NCI-H1048 (cell line): Measurements from ENCODE around the gene TLE5.
"Not testable (repeated sequence)": the region's sequence is repeated elsewhere in the genome, so short reads cannot be mapped to it uniquely, and the experiment has no call there.

Experiments used
- DNase-seq: peaks from one replicate; lab custom pipeline; 2025; lab: John Stamatoyannopoulos, UW

The TLE5 gene

DNA sequence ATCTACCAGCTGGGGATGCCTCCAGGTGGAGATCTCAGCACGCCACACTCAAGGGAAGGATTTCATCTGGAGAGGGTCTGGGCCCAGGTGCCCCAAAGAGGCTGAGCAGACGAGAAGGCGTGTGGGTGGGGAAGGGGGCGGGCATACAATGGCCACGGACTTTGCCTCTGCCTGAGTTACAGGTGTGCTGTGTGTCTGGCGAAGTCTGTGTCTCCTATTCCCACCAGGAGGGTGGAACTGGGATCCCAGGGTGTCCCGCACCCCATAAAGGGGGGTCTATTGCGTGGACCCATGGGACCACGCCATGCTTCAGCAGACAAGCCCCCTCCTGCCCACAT, 36.8 kb downstream of the TLE5 start:
- no peak for DNase-seq

DNA sequence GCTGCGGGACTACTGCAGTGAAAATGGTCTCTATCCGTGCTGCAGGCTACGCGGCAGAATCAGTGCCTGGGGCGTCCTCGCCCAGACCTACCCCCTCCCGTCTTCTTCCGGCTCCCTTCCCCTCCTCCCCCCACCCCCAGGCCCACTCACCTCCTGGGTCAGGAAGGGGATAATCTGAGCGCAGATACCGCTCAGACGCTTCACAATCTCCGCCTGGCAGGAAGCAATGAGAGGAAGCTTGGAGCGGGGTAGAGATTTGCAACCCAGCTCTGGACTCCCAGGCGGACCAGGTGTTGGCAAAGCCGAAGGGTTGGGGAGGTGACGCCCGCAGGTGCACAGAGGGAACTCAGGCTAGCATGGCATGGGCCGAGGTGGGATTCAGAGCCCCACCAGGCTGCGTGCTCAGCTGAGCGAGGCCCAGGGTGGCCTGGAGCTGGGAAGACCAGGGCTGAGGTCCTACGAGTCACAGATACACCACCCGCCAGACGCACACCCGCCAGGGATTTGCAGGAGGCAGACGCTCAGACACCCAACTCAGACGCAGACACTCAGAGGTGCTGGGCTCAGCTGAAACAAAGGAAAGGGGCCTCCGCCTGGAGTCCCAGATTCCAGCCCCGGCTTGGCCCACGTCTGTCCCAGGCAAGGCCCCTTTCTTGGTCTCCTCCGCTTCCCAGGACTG, 37.3 kb downstream of the TLE5 start:
- DNase-seq, result no peak

DNA sequence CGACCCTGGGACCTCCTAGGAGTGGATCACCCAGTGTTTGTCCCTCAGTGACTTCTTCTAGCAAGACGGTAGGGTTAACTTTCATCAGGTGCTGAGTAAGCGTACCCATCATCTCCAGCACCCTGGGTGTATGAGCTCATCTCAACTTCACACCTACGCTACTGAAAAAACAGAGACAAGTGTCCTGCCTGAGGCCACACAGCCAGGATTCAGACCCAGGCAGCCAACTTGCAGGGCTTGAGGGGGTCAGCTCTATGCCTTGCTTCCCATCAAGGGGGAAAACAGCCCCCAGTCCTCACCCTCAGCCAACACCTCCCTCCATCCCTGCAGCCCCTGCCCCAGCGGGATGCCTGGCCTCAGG, 37.8 kb downstream of the TLE5 start:
- DNase-seq, result no peak

DNA sequence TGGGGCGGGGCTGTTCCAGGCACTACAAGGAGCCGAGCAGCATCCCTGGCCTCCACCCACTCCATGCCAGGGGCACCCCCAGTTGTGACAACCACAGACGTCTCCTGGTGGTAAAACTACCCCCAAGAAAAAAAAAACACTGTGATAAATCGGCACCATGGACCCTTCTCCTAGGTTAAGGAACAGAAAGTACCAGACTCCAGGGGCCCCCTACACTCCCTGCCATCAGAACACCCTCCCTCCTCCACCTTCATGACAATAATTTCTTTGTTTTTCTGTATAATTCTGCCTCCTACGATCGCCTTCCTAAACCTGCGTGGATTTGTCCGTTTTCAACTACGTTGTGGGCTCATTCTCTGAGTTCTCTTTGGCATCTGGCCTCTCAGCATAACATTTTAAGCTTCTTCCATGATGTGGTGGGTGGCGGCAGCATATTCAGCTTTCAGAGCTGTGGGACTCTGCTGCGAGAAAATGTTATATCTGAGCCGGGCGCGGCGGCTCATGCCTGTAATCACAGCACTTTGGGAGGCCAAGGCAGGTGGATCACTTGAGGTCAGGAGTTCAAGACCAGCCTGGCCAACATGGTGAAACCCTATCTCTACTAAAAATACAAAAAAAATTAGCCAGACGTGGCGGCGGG, 41.9 kb downstream of the TLE5 start:
- DNase-seq, result no peak

DNA sequence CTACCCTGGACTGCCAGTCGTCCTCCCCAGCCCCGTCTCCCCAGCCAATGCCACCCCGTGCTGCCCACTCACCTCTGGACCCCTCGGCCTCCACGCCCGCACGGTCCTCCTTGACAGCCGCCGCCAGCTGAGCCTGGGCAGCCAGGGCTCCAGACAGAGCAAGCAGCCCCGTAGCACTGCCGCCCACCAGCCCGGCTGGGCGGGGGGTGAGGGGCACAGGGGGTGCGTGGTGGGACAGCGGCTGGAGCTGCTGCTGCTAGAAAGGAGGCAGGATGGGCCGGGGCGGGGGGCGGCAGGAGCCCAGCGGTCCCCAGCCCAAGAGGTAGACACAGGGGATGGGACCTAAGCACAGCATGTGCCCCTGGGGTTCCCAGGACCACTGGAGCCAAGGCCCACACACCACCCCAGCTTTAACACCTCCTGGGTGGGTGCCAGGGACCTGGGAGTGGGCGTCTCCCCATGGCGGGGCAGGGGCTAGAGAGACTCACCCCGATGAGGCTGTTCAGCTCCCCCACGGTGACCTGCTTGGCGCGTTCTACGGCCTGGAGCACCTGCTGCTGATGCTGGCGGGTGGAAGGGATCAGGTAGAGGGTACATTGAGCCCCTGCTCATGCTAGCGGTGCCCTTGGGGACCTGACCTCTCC, 43.0 kb downstream of the TLE5 start:
- DNase-seq, result no peak

DNA sequence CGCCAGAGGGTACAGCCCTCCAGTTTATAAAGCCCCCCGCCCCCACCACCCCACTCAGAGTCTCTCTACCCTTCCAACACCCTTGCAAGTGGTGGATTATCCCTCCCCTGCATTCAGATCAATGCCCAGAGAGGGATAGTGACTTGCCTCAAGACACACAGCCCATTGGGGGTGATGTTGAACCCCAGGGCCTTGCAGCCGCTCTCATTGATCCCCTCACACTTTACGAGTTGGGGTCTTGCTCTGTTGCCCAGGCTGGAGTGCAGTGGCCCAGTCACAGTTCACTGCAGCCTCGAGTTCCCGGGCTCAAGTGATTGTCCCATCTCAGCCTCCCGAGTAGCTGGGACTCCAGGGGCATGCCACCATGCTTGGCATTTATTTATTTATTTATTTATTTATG, 44.4 kb downstream of the TLE5 start:
- DNase-seq, result no peak

DNA sequence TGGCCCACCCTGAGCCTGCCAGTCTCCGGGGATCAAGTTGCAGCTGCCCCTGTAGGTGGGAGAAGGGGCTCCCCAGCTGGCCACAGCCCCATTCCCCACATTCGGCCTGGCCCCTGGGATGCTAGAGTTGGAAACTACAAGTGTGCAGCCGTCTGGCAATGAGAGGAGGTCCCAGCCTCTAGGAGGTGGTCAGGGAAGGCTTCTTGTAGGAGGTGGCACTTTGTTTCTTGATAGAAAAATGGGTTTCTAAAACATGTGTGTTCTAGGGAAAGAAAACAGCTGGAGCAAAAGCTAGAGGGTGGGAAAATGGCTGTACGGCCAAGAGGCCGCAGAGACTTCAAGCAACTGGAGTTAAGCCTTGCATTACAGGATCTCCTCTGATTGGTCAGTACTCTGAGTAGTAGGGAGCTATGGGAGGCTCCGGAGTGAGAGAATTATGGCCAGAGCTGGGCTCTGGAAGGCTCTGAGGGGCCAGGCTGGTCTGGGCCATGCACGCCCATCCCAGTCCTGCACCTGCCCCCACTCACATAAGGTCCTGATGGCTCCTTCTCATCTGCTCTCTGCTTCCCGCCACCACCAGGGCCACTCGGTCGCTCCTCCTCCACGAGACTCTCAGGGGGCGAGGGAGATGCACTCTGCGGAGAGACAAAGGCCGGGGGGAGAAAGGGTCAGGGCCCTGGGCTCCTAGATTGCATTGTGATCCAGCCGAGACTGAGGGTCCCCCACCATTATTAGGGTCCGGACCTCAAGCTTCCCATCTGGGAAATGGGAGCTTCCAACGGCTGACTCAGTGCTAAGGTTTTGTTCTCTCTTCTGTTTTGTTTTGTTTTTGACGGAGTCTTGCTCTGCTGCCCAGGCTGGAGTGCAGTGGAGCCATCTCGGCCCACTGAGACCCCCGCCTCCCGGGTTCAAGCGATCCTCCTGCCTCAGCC, 46.9 kb downstream of the TLE5 start:
- no peak for DNase-seq

DNA sequence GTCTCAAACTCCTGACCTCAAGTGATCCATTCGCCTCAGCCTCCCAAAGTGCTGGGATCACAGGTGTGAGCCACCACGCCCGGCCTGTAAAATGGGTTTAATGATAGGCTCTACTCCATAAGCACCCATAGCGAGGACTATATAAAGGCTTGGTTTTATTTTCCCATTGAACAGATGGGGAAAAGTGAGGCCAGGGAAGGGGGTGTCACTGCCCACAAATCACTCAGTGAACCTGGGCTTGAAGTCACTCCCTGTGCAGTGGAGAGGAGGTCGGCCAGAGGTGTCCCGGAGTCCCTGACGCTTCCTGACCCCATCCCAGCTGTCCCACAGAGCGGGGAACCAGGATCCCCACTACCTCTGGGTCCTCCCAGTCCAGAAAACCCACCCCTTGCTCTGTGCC, 48.2 kb downstream of the TLE5 start:
- DNase-seq, result no peak

DNA sequence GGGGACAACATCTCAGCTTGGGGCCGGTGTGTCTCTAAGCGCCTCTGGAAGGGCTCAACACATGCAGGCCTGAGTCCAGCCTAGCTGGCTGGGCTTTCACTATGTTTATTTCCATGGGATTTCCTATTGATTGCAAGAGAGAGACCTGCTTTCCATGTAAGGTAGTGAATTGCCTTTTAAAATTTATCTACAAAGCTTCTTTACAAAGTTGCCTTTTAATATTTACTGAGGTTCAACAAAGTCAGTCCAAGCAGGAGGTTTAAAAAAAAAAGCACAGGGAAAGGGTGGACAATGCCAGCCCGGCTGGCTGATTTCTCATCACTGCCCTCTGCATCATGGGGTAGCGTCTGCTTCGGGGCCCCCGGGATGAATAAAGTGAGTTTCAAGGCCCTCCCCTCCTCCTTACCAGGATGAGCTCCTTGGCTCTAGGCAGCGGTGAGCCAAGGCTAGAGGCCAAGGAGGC, 49.0 kb downstream of the TLE5 start:
- no peak for DNase-seq

DNA sequence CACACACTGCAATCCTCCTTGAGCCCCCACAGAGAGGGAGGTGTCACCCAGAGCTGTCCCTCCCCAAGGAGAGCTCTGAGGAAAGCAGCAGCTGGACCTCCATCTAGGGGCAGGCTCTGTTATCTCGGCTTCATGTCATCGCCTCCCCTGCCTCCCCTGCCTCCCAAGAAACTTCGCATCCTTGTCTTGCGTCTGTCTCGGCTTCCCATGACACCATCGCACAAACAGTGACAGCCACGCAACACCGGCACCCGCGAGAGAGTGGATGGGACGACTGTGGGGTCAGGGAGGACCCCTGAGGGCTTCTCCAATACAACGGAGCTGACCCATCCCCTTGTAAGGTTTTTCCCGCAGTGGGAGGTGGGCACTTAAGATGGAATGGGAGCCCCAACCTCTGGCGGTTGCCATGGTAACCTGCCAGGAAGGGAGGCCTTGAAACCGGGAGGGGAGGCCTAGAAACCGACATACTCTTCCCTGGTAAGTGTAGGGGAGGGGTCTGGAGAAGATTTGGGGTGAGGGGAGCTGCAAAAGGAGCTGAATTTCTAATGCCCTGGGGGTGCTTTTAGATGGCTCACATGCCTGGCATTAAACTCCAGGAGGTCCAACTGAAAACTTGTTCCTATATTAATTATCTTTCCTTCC, 49.6 kb downstream of the TLE5 start:
- no peak for DNase-seq

DNA sequence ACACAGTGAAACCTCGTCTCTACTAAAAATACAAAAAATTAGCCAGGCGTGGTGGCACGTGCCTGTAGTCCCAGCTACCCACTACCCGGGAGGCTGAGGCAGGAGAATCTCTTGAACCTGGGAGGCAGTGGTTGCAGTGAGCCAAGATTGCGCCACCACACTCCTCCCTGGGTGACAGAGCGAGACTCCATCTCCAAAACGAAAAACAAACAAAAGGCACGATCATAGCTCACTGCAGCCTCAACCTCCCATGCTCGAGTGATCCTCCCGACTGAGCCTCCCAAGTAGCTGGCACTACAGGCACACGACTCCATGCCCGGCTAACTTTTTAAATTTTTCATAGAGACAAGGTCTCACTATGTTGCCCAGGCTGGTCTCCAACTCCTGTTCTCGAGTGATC, 50.2 kb downstream of the TLE5 start:
- DNase-seq, result not testable (repeated sequence)

DNA sequence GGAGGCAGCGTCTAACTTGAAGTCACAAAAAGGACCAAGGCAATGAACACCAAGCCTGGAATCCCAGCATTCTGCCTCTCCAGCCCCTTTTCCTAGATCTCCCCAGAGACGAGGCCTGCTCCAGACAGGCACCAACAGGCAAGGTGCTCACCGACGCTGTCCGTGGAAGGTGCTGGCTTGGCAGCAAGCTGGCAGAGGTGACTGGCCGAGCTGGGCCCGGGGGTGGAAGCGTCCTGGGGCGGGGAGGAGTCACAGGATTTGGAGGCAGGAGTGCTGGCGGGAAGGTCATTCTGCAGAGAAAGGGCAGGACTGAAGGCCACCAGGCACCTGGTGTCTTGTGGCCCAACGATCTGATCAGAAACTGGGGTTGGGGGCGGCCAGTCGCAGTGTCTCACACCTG, 51.4 kb downstream of the TLE5 start:
- DNase-seq, result no peak

DNA sequence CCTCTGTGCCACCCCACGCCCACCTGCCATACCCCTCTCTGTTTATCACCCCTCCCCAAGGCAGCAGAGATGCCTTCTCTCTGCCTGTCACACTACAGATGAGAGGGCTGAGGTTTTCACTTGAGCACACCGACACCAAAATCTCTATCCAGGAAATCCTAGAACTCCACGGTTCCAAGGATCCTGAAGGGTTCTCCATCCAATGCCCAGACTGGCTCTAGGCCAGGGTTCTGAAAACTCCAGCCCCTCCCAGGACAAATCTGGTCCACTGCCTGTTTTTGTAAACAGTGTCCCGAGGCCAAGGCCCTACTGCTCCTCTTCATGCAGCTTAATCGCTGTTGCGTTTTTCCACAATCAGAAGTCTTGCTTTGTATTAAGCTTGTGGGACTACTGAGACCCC, 53.3 kb downstream of the TLE5 start:
- DNase-seq, result no peak

DNA sequence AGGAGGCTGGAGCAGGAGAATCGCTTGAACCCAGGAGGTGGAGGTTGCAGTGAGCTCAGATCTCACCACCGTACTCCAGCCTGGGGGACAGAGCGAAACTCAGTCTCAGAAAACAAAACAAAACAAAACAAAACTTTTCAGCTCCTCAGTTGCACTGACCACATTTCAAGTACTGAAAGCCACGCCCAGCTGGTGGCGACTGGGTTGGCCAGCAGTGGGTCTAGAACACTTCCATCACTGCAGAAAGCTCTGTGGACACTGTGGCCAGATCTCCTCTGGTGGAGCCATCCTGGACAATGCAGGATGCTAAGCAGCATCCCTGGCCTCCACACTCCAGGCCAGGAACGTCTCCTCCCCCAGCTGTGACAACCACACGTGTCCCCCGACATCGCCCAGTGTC, 54.3 kb downstream of the TLE5 start:
- DNase-seq, result no peak

DNA sequence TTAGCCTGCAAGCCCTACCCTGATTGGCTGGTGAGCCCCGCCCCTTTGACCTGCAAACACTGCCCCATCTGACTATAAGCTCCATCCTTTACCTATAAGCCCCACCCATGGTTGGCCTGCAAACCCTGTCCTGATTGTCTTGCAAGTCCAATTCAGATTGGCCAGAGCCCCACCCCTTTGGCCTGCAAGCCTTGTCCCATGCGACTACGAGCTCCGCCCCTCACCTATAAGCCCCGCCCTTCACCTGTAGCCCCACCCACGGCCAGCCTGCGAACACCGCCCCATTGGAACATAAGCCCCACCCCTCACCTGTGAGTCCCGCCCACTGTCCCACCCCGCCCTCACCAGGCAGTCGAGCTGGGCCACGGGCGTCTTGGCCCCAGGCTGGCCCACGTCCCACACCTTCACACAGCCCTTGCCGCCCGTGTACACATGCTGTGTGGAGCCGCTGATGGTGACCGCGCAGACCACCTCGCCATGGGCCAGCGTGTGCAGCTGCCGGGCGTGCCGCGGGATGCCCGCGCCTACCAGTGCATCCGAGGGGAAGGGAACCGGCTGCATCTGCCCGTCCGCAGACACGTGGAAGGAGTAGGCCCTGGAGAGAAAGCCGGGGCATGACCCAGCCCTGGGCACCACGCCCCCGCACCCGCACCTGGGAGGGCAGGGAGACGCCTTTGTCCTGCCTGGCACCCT, 56.1 kb downstream of the TLE5 start:
- no peak for DNase-seq

DNA sequence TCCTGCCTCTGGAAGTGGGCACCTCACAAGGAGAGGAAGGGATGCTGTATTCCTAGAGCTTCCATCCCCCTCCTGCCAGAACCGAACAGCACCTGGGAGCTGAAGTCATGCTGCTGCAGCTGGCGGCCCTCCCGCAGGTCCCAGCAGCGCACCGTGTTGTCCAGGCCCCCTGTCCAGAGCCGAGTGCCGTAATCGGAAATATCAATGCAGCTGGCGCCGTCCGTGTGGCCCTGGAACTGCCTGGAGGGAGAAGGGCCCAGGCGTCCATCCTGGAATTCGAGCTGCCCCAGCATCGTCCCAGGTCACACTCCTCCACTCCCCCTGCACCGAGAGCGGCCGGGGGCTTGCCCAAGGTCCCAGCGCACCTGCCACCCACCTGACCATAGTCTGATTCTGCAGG, 57.0 kb downstream of the TLE5 start:
- DNase-seq, result no peak

DNA sequence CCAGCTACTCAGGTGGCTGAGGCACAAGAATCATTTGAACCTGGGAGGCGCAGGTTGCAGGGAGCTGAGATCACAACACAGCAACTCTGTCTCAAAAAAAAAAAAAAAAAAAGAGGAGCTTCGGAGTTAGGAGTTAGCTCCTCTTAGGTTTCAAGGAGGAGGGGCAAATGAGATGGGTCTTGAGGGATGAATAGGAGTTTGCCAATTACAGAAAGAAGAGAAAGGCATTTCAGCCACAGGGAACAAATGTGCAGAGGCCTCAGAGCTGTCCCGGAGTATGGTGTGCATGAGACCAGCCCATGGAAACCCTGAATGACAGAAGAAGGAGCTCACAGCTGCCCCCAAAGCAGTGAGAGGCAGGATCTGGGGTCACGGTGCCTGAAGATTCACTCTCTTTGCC, 57.8 kb downstream of the TLE5 start:
- no peak for DNase-seq

DNA sequence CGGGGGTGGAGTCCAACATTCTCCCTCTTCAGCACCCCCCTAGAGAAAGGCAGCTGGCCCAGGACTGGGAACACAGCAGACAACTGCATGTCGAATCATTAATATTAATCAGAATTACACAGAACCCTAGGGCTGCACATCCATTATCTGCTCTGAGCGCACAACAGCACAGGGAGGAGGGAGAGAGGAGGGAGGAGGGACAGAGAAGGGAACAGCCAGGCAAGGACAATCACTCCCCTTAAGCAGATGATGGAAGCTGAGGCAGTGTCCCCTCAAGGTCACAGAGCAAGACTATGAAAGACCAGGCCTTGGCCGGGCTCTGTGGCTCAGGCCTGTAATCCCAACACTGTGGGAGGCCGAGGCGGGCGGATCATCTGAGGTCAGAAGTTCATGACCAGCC, 59.2 kb downstream of the TLE5 start:
- no peak for DNase-seq
